Choroid plexus epithelial cell (primary cell): ENCODE results near the gene RARB.
A peak's percentile ranks its signal among the peaks of the same experiment; 100 is the strongest.

ENCODE experiments used
- DNase-seq: peaks from one replicate; pipeline ENCODE4 v3.0.0-alpha.2; 2010; ENCODE audit warnings: low read depth
- H3K4me3 ChIP-seq: 2 replicates; pipeline ENCODE4 v1.5.1; 2011; ENCODE audit warnings: low read depth, mild to moderate bottlenecking, control low read depth, low read length, moderate library complexity
- TF ChIP-seq, protein P1 (sequence below): conservative IDR thresholded peaks from 2 replicates; pipeline ENCODE4 v1.5.1; 2011; ENCODE audit warnings: low read depth, mild to moderate bottlenecking, control low read depth, inconsistent platforms, low read length, moderate library complexity

Gene RARB

DNA sequence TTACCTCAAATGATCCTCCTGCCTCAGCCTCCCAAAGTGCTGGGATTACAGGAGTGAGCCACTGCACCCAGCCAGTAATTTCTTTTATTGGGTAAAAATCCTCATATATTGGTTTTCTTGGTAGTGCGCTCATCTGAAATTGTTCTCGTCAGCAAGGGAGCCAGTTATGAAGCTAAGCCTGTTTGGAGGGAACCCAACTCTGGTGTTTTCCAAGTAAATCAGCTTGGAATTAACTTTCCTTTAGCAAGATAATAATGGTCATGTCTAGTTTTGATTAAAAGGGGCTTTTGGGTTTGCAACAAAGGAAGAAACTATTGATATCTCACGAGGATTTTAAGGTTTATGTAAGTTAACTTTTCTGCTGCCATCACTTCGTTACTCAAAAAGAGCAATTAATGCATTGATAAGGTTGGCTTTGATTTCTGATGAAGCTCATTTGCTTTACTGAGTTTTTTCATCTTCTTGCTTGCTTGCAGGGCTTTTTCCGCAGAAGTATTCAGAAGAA is 72.7 kb downstream of the RARB start:
- no peak for DNase-seq
- no peak overlapping the region for H3K4me3 ChIP-seq
- TF ChIP-seq, protein P1, sequence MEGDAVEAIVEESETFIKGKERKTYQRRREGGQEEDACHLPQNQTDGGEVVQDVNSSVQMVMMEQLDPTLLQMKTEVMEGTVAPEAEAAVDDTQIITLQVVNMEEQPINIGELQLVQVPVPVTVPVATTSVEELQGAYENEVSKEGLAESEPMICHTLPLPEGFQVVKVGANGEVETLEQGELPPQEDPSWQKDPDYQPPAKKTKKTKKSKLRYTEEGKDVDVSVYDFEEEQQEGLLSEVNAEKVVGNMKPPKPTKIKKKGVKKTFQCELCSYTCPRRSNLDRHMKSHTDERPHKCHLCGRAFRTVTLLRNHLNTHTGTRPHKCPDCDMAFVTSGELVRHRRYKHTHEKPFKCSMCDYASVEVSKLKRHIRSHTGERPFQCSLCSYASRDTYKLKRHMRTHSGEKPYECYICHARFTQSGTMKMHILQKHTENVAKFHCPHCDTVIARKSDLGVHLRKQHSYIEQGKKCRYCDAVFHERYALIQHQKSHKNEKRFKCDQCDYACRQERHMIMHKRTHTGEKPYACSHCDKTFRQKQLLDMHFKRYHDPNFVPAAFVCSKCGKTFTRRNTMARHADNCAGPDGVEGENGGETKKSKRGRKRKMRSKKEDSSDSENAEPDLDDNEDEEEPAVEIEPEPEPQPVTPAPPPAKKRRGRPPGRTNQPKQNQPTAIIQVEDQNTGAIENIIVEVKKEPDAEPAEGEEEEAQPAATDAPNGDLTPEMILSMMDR = no peak

DNA sequence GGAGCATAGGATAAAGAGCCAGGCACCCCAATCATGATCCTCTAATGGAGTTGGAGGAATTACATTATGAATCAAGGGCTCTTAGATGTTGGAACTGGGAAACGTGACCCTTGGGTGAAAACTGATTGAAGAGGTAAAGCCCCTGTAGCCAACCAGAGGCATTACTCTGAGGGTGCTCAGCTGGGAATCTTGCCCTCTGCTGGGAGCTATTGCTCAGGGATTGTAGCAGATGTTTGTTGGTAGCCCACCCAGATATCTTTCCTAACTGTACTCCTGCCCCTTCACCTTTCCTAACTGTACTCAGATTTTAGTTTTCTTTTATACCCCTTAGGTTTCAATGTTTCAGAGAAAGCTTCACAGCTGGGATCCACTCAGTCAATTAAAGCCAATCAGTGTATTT is 74.2 kb downstream of the RARB start:
- TF ChIP-seq, protein P1 = no peak
- no peak for DNase-seq
- no peak overlapping the region for H3K4me3 ChIP-seq

DNA sequence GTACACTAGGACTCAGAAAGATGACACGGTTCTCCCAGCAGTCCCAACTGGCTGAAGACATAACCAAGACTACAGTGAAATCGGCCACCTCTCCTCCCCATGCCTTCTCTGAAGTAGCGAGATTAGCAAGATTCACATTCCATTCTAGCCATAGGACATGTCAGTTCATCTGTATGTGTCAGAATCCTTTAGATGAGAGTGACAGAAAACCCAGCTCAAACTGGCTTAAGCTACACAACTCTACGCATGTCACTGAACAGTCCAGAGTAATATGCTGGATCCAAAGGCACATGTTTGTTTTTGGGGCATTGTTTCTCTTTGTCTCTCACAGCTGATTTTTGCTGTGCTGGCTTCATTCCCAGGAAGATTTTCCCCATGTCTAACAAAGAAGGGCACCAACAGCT is 75.8 kb downstream of the RARB start:
- H3K4me3 ChIP-seq = no peak overlapping the region
- TF ChIP-seq, protein P1 = no peak
- no peak for DNase-seq

DNA sequence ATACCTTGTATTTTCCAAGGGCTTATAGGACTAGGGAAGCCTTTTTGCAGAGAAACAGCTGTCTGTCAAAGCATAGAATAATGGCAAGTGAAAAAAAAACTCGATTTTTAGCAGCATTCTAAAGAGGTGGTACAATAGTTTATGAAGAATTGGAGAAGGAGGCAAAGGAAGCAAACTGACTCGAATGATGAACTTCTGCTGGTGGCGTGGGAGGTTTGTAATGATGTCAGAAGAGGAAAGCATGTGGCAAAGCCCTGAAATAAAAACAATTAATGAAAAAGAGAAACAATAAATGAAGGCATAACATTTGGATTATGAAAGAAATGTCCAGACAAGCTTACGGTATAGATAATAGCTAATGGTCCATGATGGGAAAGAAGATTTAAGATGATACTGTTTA is 77.5 kb downstream of the RARB start:
- TF ChIP-seq, protein P1 = no peak
- H3K4me3 ChIP-seq = no peak overlapping the region
- DNase-seq = no peak

DNA sequence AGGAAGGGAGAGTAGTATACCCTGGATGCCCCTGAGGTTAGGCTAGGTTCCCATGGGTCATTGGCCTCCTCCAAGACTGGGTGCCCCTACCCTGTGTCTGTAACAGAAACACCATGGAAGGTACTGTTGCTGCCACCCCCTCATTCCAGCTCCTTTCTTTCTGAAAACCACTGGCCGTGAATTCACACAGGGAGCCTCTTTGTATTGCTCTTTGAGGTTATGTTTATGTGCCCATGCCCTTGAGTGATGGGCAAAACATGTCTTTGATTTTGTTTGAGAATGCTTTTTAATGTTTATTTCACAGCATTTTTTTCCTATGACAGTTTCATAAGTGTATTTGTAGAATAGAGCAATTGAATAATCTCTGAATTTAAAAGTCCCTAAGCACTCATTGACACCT is 79.7 kb downstream of the RARB start:
- no peak overlapping the region for H3K4me3 ChIP-seq
- TF ChIP-seq, protein P1 = no peak
- no peak for DNase-seq

DNA sequence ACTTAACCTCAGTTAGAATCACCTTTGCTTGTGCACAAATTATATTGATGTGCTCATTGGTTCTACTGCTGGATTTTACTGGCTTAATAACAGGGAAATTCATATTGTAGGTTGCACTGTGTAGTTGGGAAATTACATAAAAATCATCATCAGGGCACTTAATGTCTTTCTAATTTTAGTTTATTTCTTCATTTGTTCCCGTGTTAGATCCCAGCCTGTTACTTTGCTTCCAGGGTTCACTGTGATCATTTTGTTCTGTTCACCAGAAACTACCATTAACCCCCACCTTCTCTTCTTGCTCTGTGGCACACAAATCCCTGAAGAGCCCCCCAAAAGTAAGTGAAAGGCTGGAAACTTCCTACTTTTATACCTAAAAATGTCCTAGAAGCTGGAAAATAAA is 80.4 kb downstream of the RARB start:
- no peak overlapping the region for H3K4me3 ChIP-seq
- no peak for DNase-seq
- TF ChIP-seq, protein P1 = no peak

DNA sequence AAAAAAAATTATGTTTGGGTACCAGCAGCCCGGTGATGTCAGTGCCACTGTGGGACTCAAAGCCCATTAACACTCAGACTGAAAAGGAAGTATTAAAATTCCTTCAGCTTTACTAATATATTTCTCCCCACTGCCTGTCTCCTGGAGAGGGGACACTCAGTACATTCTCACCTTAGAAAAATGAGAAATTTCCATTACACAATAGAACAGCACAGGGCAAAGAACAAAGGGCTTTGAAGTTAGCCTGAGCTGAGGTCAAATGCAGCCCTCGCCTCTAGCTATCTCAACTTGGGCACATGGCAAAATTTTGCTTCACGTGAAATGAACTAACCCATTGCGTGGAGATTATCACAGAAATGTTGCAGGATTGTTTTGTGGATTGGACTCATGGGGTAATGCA is 80.8 kb downstream of the RARB start:
- peak; percentile 74 for DNase-seq
- H3K4me3 ChIP-seq = no peak overlapping the region
- TF ChIP-seq, protein P1 = no peak
